HG02852 (cell line): ENCODE measurements around the gene NRG3.

Source experiments
- ATAC-seq: cut with Tn5 transposase; IDR thresholded peaks from one replicate; pipeline ENCODE4 v1.9.1; 2021; ENCODE audit warnings: mild to moderate bottlenecking, moderate library complexity; ENCODE audit not compliant: unreplicated experiment

The NRG3 gene

DNA sequence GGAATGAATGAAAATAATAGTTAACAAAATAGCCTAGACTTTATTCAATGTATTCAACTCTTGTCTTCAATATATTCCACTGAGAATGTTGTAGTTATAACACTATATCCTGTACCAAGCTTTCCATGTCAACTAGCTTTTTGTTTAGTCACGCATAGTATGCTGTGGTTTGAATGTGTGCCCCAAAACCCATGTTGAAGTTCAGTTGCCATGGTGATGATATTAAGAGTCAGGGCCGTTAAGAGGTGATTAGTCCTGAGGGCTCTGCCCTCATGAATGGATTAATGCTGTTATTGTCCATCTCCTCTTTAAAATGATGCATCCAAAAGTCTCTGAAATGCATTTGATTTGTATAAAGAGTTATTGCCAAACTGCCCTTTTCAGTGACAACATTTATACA is 887.6 kb downstream of the NRG3 start:
- ATAC-seq = no peak

DNA sequence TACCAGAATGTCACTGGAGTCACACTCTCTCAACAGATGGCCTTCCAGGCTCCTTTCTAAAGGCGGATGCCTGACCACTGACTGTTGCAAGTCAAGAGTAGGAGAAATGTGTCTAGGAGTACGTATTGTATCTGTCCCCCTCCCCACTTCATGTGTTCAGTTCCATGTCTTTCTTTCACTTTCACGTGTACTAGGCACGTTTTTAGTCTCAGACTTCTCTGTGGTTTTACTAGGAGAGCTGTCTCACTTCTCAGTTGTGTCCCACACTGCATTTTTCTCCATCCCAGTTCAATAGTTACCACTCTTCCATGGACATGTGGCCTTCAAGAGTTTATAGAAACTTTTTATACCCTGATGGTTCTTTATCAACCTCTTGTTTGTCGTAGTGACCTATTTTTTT is 893.0 kb downstream of the NRG3 start:
- peak; percentile 60 for ATAC-seq

GRCh38 chr10:82778908-82779307 is 903.9 kb downstream of the NRG3 start:
- ATAC-seq = no peak

DNA sequence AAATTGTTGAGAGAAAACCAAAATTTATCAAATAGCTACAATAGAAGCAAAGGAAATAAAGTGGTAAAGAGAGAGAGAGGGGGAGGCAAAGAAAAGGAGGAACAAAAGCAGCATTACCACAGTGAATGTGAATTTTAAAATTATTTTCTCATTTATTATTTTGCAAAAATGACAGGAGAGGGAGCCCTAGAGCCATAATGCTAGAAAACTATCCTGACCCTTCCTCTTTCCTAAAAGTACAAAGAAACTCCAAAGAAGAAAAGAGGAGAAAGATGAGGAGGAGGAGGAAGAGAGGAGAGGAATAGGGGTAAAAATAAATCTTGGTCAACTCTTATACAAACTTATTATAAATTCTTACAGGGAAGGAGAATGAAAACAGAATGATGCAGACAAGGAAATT is 921.5 kb downstream of the NRG3 start:
- no peak for ATAC-seq

DNA sequence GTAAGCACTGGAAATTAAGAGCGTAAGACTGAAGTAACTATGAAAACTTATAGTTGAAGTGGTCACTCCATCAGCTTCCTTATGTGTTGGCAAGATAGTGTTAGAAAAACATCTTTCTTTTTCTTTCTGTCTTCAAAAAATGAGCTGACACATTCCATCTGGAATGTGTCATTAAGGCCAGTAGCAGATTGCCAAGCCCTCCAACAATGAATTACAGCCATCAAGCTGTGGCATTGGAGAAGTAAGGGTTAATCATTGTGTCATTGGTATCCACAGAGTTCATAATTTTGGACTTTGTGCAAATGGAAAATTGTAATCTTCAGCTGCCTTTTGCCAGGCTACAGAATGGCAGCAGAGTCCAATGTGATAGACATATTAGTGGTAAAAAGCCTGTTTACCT is 926.3 kb downstream of the NRG3 start:
- ATAC-seq = no peak

DNA sequence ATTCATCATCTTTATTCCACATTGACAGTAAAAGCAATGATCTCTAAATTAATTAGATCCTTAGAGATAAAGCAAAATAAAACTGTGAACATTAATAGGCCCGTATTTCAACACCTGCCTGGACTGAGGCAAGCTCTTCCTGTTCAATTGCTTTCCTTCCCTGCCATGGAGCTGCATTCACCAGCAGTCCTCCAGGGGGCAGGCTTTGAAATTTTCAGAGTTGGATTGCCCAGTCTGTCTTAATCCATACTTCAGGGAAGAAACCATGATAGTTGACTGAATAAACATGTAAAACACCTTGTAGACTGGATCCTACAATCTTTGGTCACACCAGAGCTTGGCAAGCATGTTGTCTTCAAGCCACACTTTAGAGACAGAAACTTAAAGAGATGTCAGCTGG is 936.6 kb downstream of the NRG3 start:
- peak; percentile 78 for ATAC-seq

GRCh38 chr10:82813856-82814255 is 938.9 kb downstream of the NRG3 start:
- ATAC-seq = no peak

GRCh38 chr10:82814635-82815034 is 939.6 kb downstream of the NRG3 start:
- no peak for ATAC-seq

DNA sequence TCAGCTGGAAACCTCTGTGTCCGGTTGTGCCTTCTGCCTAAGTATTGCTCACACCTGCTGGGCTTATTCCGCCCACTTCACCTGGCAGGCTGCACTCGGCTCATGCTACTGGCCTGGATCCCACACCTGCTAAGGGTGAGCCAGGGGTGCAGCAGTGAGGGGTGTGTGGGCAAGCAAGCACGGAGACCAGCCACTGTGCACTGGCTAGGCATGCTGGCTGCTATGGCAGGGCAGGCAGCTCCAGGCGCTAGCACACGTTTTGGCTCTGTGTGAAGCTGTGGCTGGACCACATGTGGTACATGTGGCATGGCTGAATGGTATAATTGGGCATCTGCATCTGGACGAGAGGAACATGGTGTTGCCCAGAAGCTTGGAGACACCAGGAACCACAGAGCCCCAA is 940.7 kb downstream of the NRG3 start:
- no peak for ATAC-seq

- no peak for ATAC-seq
These were observed 942.9 kb downstream of the NRG3 start for GRCh38 chr10:82817676-82818422.

GRCh38 chr10:82821043-82821442 is 946.0 kb downstream of the NRG3 start:
- no peak for ATAC-seq

GRCh38 chr10:82826132-82826531 is 951.1 kb downstream of the NRG3 start:
- ATAC-seq = no peak

GRCh38 chr10:82827901-82828300 is 952.9 kb downstream of the NRG3 start:
- ATAC-seq = no peak

GRCh38 chr10:82847242-82847641 is 972.2 kb downstream of the NRG3 start:
- ATAC-seq = no peak

- ATAC-seq = no peak
These were observed 975.2 kb downstream of the NRG3 start for GRCh38 chr10:82850191-82850590.

DNA sequence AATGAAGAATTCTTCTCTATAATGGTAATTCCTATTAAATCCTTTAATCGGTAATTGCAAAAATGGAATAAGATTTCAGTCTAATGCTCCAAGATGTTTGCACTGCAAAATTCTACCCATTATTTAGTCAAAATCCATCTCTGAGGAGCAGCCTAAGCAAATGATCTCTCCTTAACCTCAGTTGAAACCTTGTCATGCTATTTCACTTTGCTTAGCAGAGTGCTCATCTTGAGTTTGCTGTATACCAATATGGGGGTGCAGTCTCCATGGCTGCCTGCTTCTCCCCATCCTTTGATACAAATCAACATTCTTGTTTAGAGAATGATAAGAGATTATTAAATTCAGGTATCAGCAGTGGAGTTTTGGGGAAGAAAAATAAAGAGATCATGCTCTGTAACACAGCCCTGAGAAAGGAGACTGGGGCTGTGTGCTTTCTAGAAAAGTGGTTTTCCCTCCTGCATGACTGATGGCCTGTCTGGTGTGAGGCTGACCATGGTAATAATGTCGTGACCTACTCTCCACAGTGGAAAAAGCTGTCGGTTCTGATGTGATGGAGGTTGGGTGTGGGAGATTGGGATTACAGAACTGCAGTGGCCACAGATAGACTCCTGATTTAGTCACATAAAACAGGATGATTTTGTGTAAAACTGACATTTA is 982.1 kb downstream of the NRG3 start:
- ATAC-seq = no peak

DNA sequence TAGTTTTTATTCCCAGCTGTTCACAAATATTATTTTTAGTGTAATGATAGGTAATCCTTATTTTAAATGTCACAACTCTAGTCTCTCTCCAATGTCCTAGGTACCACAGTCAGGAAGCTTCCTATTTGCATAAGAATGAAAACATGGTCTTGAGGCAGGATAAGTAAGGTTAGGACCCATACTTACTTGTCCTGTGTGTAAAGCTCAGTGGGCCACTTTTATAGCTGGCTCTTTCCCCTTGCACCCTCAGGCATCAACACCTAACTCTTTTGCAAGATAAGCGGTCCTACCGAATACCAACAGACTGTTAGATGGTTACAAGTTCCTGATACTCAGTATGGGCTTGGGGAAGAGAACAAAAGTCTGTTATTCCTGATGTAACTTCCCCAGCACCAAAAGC is 986.9 kb downstream of the NRG3 start:
- no peak for ATAC-seq

DNA sequence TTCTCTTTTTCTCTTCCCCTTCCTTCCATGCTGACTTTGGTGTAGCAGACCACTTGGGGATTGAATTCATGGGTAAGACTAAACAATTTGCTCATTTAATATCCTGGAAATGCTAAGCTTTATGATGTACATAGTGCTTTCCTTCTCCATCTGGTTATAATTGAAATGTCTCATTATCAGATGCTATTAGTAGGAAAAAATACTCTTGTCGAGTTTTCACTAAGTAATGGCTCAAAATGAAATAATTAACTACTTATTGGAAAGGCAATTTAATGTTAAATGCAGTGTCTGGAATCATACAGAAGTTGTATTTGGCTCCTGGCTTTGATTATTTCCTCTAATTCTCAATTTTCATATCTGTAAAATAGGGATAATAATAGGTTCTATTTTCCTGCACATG is 990.4 kb downstream of the NRG3 start:
- no peak for ATAC-seq

DNA sequence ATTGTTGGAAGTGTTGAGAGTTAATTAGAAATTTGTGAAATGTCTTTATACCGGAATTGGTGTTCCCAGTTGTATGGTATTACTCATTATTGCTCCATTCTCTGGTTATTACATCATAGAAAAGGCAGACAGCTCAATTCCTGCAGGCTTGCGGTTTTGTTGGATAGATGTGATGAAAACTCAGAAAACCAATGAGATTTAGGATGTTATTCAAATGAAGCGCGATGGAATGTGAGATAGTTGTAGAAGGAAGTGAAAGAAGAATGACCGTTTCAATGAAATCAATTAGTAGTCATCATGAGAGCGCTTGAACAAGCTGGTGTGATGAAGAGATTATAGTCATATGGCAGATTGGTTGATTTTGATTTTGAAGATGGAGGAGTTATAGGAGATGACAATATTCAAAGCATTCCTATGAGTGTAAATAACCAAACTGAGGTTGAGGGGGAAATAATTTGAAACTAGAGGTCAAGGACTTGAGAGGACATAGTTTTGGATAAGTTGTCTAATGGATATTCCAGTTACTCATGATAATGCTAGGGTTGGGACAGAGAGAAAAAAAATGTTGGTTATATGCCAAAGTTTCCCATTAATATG is 991.5 kb downstream of the NRG3 start:
- no peak for ATAC-seq

- ATAC-seq = no peak
These were observed 992.1 kb downstream of the NRG3 start for GRCh38 chr10:82867056-82867455.

DNA sequence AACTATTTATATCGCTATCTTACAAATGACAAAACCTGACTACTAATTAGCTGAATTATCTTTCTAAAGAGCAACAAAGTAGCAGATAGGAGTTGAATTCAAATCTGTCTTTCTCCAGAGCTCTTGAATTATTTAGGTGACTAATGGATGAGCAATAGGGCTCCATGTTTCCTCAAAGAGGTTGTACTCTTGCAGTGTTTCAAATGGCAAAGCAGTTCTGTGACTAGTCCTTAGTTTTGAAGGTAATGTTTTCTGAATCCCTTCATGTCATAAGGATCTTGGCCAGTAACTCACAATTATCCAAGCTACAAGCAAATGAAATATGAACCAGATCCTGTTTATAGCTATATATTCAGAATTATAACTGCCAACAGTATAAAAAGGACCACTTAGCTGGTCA is 999.7 kb downstream of the NRG3 start:
- ATAC-seq = no peak

GRCh38 chr10:82880776-82881290 is 1005.8 kb downstream of the NRG3 start:
- ATAC-seq = no peak
